OCI-LY1 (cell line): ENCODE results near the gene B3GALT5.

Source experiments
- H2AFZ ChIP-seq: fragments of 200-600 bp; sonication (generic), shearing (Covaris generic); 2 replicates; pipeline ENCODE4 v1.6.0; 2014; ENCODE audit warnings: antibody characterized with exemption, mild to moderate bottlenecking, low read length
- H3F3A ChIP-seq: fragments of 200-600 bp; sonication (generic), shearing (Covaris generic); 2 replicates; pipeline ENCODE4 v1.6.0; 2014; ENCODE audit warnings: mild to moderate bottlenecking, antibody characterized with exemption, low read length, moderate library complexity; ENCODE audit not compliant: insufficient read depth
- H3K27ac ChIP-seq: fragments of 200-600 bp; sonication (generic); 2 replicates; pipeline ENCODE4 v1.5.1; 2014; ENCODE audit warnings: low read length, mixed run types, mild to moderate bottlenecking, low read depth; ENCODE audit not compliant: poor library complexity, severe bottlenecking
- H3K27me3 ChIP-seq: fragments of 200-600 bp; sonication (generic); 2 replicates; pipeline ENCODE4 v1.6.0; 2014; ENCODE audit warnings: antibody characterized with exemption, mild to moderate bottlenecking, low read length, moderate library complexity; ENCODE audit not compliant: insufficient read depth
- H3K36me3 ChIP-seq: fragments of 200-600 bp; sonication (generic); 2 replicates; pipeline ENCODE4 v1.6.1; 2014; ENCODE audit warnings: mild to moderate bottlenecking, antibody characterized with exemption, low read length, moderate library complexity, mixed read lengths; ENCODE audit not compliant: insufficient read depth
- H3K4me1 ChIP-seq: fragments of 200-600 bp; sonication (generic); 2 replicates; pipeline ENCODE4 v1.5.1; 2014; ENCODE audit warnings: mild to moderate bottlenecking, low read length, moderate library complexity; ENCODE audit not compliant: insufficient read depth, severe bottlenecking
- H3K4me2 ChIP-seq: fragments of 200-600 bp; sonication (generic), shearing (Covaris generic); 2 replicates; pipeline ENCODE4 v1.6.1; 2014; ENCODE audit warnings: low read length
- H3K4me3 ChIP-seq: fragments of 200-600 bp; sonication (generic); 2 replicates; pipeline ENCODE4 v1.5.1; 2014; ENCODE audit warnings: low read length, low read depth, mild to moderate bottlenecking, mixed read lengths; ENCODE audit not compliant: poor library complexity, severe bottlenecking
- H3K79me2 ChIP-seq: fragments of 200-600 bp; shearing (Covaris generic); 2 replicates; pipeline ENCODE4 v1.6.1; 2016; ENCODE audit warnings: mixed run types, low read length, mixed read lengths; ENCODE audit not compliant: insufficient read depth
- H3K9ac ChIP-seq: fragments of 200-600 bp; sonication (generic), shearing (Covaris generic); 2 replicates; pipeline ENCODE4 v1.6.1; 2014; ENCODE audit warnings: mild to moderate bottlenecking, low read length, mixed read lengths
- H3K9me2 ChIP-seq: fragments of 200-600 bp; sonication (generic), shearing (Covaris generic); 2 replicates; pipeline ENCODE4 v1.6.1; 2014; ENCODE audit warnings: low read depth, mild to moderate bottlenecking, low read length, mixed read lengths
- H3K9me3 ChIP-seq: fragments of 200-600 bp; shearing (Covaris generic); 2 replicates; pipeline ENCODE4 v1.6.1; 2014; ENCODE audit warnings: low read length, mixed read lengths
- H4K20me1 ChIP-seq: fragments of 200-600 bp; sonication (generic), shearing (Covaris generic); 2 replicates; pipeline ENCODE4 v1.6.0; 2016; ENCODE audit warnings: mild to moderate bottlenecking, low read length; ENCODE audit not compliant: insufficient read depth
- CTCF ChIP-seq: fragments of 200-600 bp; sonication (generic), shearing (Covaris generic); IDR thresholded peaks from 2 replicates; pipeline ENCODE4 v1.5.1; 2017; ENCODE audit warnings: mild to moderate bottlenecking, antibody characterized with exemption, low read length, moderate library complexity, mixed read lengths
- EZH2 ChIP-seq: fragments of 200-600 bp; sonication (generic), shearing (Covaris generic); IDR thresholded peaks from 2 replicates; pipeline ENCODE4 v1.8.0; 2017; ENCODE audit warnings: borderline replicate concordance, mixed run types, mild to moderate bottlenecking, antibody characterized with exemption, low read length, moderate library complexity, mixed read lengths

B3GALT5 gene

GRCh38 chr21:39637197-39637970, 24.6 kb downstream of the B3GALT5 start:
- TF ChIP-seq CTCF: no peak
- TF ChIP-seq EZH2: no peak
- no peak overlapping the region for H3K4me2 ChIP-seq

GRCh38 chr21:39637971-39638240, 25.2 kb downstream of the B3GALT5 start:
- no peaks in the 10 kb centered on the region for H3F3A ChIP-seq
- TF ChIP-seq CTCF (no peak), EZH2 (no peak)
- H4K20me1 ChIP-seq: no peaks in the 10 kb centered on the region
- no peaks in the 10 kb centered on the region for H3K9me2 ChIP-seq
- H3K27ac ChIP-seq: no peak overlapping the region
- H3K9me3 ChIP-seq: no peaks in the 10 kb centered on the region
- no peak overlapping the region for H3K9ac ChIP-seq
- H3K4me1 ChIP-seq: no peaks in the 10 kb centered on the region
- H3K4me2 ChIP-seq: no peak overlapping the region
- H3K4me3 ChIP-seq: no peak overlapping the region
- H3K79me2 ChIP-seq: no peaks in the 10 kb centered on the region
- H2AFZ ChIP-seq: no peak overlapping the region
- peaks cover 7% of the 10 kb centered on the region; the same call in 1 of the 2 replicates for H3K27me3 ChIP-seq
- no peaks in the 10 kb centered on the region for H3K36me3 ChIP-seq

More at GRCh38 chr21:39637197-39637970, 24.6 kb downstream of the B3GALT5 start:
- H3K27me3 ChIP-seq: peaks cover 7% of the 10 kb centered on the region; the same call in 1 of the 2 replicates
- no peaks in the 10 kb centered on the region for H3K9me2 ChIP-seq
- H2AFZ ChIP-seq: no peak overlapping the region
- no peak overlapping the region for H3K27ac ChIP-seq
- no peak overlapping the region for H3K9ac ChIP-seq
- no peaks in the 10 kb centered on the region for H3K79me2 ChIP-seq
- H3K4me3 ChIP-seq: no peak overlapping the region
- no peaks in the 10 kb centered on the region for H3K9me3 ChIP-seq
- no peaks in the 10 kb centered on the region for H3K4me1 ChIP-seq
- H3K36me3 ChIP-seq: no peaks in the 10 kb centered on the region
- no peaks in the 10 kb centered on the region for H3F3A ChIP-seq
- H4K20me1 ChIP-seq: no peaks in the 10 kb centered on the region

- Histone ChIP-seq H2AFZ (no peak overlapping the region), H3K36me3 (no peaks in the 10 kb centered on the region), H3K27me3 (peaks cover 7% of the 10 kb centered on the region; the same call in 1 of the 2 replicates), H3K9ac (no peak overlapping the region), H3K9me3 (no peaks in the 10 kb centered on the region), H4K20me1 (no peaks in the 10 kb centered on the region), H3F3A (no peaks in the 10 kb centered on the region), H3K4me2 (no peak overlapping the region), H3K4me3 (no peak overlapping the region), H3K4me1 (no peaks in the 10 kb centered on the region), H3K9me2 (no peaks in the 10 kb centered on the region), H3K79me2 (no peaks in the 10 kb centered on the region), H3K27ac (no peak overlapping the region)
- no peak for TF ChIP-seq EZH2
- no peak for TF ChIP-seq CTCF
Measured at GRCh38 chr21:39638281-39638680, 25.5 kb downstream of the B3GALT5 start.
